ENCODE results near the gene BTN2A1.

BTN2A1 gene

GRCh38 chr6:26471970-26472369, 14.2 kb downstream of the BTN2A1 start:
- no peak for ATAC-seq

DNA sequence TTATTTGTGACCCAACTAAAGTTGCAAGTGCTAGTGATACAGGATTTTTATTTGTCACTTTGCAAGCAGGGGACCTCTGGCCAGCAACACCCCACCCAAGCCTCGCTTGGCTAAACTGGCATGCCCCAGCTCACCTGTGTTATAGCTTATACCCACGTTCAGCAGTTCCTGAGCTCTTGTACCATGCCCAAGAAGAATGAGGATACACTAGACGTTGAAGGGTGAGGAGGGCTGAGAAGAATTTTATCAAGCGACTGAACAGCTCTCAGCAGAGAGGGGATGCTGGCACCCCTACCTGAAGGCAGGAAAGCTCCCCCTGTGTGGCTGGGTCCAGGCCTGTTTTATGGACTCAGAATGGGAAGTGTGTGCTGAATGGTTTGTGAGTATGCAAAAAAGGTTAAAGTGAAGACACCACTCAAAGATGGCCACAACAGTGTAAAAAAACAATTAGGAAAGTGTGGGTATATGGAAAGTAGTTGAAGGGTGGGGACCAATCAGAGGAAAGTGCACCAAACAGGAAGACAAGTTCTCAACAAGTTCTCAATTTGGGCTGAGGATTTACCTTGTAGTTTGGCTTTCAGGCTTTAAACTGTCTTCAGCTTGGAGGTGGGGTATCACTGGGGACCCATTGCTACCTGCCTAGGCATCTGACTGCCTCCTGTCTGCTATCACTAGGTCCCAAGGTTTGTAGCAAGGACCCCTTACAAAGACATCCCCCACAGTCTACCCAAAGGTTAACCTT, 15.0 kb downstream of the BTN2A1 start:
- ATAC-seq: no peak

DNA sequence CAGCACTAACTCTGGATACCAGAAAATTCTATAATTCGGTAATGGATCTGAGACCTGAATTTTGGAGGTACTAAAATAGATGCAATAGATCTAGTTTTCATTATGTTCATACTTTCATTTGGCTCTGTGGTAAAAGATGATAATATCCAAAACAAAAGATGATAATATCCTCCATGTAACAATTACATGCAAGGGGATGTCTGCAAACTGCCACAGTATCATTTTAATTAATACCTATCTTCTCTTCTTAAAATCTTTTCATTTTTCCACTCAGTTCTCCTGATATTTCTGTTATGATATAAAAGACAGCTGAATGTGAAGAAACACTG, 15.6 kb downstream of the BTN2A1 start:
- ATAC-seq: no peak

DNA sequence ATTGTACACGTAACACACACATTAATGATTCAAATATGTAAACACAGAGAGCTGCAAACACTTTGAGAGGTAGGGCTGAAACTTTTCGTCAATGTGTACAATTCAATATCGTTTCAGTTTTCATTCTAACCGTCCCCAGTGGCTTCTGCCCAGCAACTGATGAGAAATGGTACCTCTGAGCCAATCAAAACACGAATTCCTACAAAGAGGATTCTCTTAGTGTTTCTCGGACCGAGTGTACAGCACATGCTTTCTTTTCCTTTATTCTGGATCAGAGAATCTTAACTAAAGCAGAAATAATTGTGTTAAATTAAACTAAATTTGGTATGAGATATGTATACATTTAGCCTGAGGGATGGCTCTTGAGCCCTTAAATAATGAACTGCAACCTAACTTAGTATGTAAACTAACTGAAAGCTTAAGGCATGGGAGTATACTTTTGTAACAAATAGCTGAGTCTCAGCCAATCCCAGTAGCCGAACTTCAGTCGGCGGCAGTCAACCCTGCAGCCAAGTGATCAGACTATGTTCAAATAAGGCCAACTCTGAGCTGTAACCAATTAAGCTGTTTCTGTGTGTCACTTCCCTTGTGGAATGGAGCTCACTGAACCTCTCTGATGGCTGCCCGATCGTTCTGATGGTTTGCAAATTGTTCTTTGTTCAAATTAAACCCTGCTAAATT, 16.1 kb downstream of the BTN2A1 start:
- ATAC-seq: peak; percentile 95 to 97

DNA sequence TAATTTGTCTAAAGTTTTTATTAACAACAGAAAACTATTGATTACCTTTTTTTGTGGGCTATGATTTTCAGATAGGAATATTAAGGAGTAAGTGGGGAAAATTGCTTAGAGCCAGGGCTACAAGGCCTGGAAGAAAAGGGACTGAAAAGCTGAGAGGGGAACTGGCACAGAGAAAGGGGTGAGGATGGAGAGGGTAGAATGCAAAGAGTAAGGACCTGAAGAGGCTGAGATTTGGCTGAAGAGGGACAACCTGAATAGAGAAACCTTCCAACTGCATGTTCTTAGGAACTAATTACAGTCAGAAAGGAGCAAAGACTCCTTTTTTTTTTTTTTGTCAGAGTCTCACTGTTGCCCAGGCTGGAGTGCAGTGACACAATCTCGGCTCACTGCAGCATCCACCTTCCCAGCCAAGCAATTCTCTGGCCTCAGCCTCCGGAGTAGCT, 16.7 kb downstream of the BTN2A1 start:
- ATAC-seq: no peak

DNA sequence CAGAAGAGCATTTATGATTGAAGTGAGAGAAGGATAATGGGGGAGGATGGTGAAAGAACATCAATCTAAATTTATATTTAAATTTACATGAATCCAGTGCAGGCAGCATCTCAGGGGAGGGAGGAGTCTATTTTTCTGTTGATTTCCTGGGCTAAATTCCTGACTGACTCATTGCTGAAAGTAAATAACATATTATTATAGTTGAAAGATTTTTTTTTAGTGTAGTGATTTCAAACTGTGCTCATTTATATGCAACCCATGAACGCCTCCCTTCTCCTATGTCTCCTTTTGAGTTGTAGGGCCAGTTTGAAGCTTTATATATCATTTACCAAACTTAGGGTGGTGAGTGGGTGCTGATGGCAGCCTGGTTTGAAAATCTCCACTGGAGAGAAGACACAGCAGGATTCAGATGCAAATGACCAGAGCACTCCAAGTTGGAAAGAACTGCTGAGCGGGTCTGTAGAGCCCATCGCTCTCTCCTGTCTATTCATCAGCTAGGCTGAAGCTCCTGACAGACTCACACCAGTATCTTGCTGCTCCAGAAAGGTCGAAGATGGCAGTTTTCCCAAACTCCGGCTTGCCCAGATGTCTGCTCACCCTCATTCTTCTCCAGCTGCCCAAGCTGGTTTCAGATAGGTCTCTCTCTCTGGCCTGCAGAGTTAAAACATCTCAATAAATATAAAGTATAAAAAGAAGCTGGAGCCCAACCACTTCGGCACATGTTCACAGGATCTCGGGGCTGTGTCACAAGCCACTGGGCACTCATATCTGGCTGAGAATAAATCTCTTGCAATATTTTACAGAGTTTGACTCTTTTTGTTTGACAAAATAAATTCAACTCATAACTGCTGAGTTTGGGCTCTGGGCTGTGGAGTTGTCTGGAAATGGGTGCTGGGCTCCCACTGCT, 18.3 kb downstream of the BTN2A1 start:
- no peak for ATAC-seq

DNA sequence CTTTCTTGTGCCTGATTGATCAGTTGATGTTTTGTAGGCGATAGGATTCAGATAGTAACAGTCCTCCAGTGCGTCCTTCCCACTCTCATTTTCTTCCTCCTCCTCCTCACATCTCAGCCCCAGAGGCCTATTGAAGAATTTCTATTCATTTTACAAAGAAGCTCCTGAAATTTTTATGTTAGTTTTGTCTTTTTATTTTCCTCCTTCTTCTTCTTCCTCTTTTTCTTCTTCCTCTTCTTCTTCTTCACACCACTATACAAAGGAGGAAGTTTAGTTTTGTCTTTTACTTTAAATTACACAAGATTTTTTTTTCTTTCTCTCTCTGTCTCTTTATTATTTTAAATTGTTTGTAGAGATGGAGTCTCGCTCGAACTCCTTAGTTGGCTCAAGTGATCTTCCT, 19.1 kb downstream of the BTN2A1 start:
- ATAC-seq: no peak

DNA sequence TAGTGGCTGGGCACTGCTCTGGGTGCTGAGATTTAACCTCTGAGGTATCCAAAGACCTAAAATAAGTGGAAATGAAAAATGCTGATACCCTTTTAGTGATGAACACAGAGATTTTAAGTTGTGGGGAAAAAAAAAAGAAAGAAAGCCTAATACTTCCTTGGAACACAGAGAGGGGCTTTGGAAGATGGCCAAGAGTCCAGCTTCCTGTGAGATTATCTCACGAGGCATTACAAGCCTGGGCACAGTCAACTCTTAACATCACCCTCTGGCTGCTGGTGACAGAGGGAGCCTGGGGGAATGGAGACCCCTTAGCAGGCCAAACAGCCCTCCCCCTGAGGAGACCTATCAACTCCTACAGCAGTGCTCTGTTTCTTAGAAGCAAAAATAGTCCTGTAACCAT, 19.7 kb downstream of the BTN2A1 start:
- no peak for ATAC-seq

DNA sequence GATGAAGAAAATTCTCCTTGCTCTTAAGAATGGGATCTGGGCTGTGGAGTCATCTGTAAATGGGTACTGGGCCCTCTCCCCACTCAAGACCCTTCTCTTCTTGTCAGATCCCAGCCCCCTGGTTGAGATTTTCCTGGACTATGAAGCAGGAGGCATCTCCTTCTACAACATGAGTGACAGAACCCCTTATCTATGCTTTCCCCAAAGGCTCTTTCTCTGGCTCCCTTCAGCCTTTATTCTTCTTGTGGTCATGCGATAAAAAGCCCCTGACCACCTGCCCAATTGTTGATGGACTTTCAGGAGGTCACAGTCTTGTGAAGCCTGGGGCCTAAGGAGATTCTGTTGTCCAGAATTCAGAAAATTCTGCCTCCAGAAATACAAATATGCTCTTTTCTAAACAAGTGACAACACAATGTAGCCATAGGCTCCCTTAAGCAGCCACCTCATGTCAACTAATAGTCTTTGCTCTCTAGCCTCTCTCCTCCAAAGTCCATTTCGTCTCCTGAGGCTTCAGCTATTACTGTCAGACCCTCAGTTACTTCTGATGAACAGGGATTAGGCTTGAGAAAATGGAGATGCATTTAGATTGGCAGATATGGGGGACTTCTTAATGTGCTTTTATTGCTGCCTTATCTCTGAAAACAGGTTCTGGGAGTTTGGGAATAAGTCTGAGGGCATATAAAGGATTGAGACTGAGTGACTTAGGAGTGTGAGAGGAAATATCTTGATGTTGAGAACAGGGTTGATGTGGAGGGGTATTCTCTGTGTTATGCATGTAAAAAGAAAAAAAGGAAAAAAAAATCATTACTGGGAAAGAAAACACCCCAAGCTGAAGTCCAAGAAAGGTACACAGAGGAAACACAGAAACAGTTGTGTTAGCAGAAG, 20.6 kb downstream of the BTN2A1 start:
- ATAC-seq: no peak

- no peak for ATAC-seq
These were observed 21.2 kb downstream of the BTN2A1 start for GRCh38 chr6:26478985-26479278.

DNA sequence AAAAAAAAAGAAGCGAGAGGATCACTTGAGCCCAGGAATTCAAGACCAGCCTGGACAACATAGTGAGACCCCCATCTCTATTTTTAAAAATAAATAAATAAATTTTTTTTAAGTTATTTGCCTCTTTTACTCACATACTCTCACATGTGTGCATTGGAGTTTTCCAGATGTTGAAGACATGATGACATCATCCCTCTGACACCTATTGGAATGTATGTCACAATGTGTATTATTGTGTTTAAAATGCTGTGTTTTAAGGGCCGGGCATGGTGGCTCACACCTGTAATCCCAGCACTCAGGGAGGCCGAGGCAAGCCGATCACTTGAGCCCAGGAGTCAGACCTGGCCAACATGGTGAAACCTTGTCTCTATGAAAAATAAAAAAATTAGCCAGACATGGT, 24.6 kb downstream of the BTN2A1 start:
- ATAC-seq: no peak

DNA sequence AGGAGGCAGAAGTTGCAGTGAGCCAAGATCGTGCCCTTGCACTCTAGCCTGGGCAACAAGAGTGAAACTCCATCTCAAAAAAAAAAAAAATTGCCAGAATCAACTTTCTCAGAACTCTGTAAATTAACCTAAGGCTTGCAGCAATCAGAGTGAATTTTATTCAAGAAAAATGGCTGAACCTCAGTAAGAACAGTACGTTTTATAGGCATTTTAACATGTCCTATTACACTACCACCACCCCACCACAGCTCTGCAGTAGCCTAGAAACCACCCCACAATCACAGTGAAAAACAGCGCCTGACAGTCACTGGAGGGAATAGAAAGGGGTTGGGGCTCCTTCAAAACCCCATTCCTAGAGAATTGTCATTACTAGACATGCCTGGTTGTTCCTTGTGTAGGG, 26.0 kb downstream of the BTN2A1 start:
- ATAC-seq: no peak

GRCh38 chr6:26484161-26484560, 26.4 kb downstream of the BTN2A1 start:
- ATAC-seq: no peak

DNA sequence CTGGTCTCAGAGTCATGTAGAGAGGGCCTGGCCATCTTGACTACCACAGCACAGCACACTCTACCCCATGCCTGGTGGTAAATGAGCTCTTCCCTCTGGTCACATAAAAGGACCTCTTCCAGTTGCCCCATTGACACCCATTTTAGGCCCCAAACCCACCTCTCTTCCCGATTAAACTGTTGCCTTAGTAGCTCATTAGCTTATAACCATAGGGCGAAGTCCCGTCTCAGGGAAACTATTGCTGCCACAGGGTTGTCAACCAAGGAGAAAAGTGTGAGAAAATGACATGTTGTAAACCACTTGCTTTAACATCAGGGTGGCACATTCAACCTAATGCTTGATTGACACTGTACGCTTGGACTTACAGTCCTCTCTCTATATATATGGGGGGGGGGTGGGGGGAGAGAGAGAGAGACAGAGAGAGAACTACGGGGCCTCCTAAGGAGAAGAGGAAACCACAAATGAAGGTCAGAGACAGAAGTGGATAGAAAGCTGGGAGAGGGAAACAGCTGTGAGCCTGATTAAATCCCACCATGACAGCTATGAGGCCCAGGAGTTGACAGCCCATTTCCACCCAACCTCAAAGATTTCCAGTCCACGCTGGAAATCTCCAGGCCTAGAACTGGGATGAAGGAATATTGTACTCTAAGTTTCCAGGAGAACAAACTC, 27.5 kb downstream of the BTN2A1 start:
- no peak for ATAC-seq

- ATAC-seq: no peak
These were observed 28.6 kb downstream of the BTN2A1 start for GRCh38 chr6:26486358-26486757.

GRCh38 chr6:26487466-26487865, 29.7 kb downstream of the BTN2A1 start:
- no peak for ATAC-seq

GRCh38 chr6:26489996-26490964, 32.5 kb downstream of the BTN2A1 start:
- ATAC-seq: no peak

DNA sequence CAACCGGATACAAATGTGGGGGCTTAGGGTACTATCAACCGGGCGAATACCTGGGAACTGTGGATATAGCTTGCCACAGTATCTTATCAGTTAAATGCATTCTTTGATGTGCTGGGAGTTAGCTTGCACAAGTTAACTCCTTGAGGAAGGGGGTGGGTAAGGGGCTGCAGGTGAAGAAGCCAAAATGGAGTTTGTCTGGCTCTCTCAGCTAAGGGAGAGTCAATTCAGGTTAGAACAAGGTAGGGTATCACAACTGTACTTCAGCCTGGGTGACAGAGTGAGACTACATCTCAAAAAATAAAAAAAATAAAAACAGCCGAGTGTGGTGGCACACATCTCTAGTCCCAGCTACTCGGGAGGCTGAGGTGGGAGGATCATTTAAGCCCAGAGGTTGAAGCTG, 33.8 kb downstream of the BTN2A1 start:
- ATAC-seq: no peak

- peak; percentile 17 for ATAC-seq
These were observed 35.5 kb downstream of the BTN2A1 start for GRCh38 chr6:26493258-26493657.

DNA sequence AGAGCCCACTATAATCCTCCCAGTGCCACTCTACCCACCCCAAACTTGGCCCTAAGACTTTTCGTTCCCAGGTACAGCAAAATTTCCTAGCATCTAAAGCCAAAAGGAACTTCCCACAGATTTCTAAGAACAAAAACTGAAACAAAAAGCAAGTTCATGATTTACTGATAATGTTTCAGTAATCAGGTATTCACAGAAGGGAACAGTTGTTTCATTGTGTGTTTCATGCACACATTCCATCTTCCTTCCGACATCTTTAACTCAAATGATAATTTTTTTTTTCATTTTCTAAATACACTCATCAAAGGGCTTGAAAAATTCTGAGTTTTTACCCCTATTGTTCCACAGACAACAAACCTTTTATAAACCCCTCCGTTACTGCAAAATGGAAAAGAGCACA, 36.4 kb downstream of the BTN2A1 start:
- ATAC-seq: no peak

DNA sequence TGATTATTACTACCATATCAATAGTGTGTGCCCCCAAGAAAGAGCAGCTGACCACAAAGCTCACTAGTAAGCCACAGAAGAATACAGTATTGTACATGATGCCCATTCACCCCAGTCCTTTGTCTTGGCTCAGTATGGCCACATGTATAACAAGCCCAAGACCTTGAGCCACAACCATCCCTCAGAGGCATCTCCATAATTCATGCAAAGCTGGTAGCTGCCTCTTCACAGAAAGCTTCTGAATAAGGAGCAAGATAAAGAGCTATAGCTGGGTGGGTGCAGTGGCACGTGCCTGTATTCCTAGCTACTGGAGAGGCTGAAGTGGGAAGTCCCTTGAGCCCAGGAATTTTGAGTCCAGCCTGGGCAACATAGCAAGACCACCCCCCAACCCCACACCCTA, 37.5 kb downstream of the BTN2A1 start:
- ATAC-seq: no peak

Data from activated CD4-positive, CD25-positive, alpha-beta regulatory T cell treated with anti-CD3 and anti-CD28 coated beads, Interleukin-2, amount 50 U/mL, for 24 hours (primary cell).